HEK293T (cell line): Measurements from ENCODE around the gene JAZF1.

Experiments
- CTCF ChIA-PET: fragments of 350-600 bp; formaldehyde crosslinking; extraction: SDS; loops from one replicate; lab custom pipeline; 2021; ENCODE audit warnings: antibody characterized with exemption, inconsistent platforms; lab: Yijun Ruan, JAX
- POLR2A ChIA-PET: fragments of 350-600 bp; formaldehyde crosslinking; extraction: SDS; loops from one replicate; lab custom pipeline; 2020; ENCODE audit warnings: antibody characterized with exemption, inconsistent platforms; lab: Yijun Ruan, JAX
- DNase-seq: peaks from one replicate; pipeline ENCODE4 v3.0.0; 2012; ENCODE audit warnings: mixed read lengths; ENCODE audit errors: extremely low spot score
- ARNT ChIP-seq: fragments of 450-650 bp; IDR thresholded peaks from 2 replicates; pipeline ENCODE4 v1.6.1; 2017; ENCODE audit warnings: mild to moderate bottlenecking
- BHLHE40 ChIP-seq: fragments of 450-650 bp; IDR thresholded peaks from 2 replicates; pipeline ENCODE4 v1.6.1; 2016; ENCODE audit warnings: mild to moderate bottlenecking, moderate library complexity, borderline replicate concordance
- CTBP1 ChIP-seq: fragments of 450-650 bp; IDR thresholded peaks from 2 replicates; pipeline ENCODE4 v1.6.1; 2016; ENCODE audit warnings: borderline replicate concordance
- ELF4 ChIP-seq: fragments of 450-650 bp; IDR thresholded peaks from 2 replicates; pipeline ENCODE4 v1.6.1; 2017; ENCODE audit warnings: antibody characterized with exemption
- FOXA1 ChIP-seq: fragments of 450-650 bp; IDR thresholded peaks from 2 replicates; pipeline ENCODE4 v1.6.1; 2016; ENCODE audit warnings: mild to moderate bottlenecking
- FOXK2 ChIP-seq: fragments of 450-650 bp; IDR thresholded peaks from 2 replicates; pipeline ENCODE4 v1.6.1; 2016; ENCODE audit warnings: mild to moderate bottlenecking
- FOXM1 ChIP-seq: fragments of 450-650 bp; IDR thresholded peaks from 2 replicates; pipeline ENCODE4 v1.6.1; 2017; ENCODE audit warnings: mild to moderate bottlenecking, borderline replicate concordance
- HDGF ChIP-seq: fragments of 450-650 bp; IDR thresholded peaks from 2 replicates; pipeline ENCODE4 v1.6.1; 2017; ENCODE audit warnings: antibody characterized with exemption, borderline replicate concordance
- L3MBTL2 ChIP-seq: fragments of 450-650 bp; conservative IDR thresholded peaks from 2 replicates; pipeline ENCODE4 v1.6.1; 2016; ENCODE audit warnings: mild to moderate bottlenecking
- LEF1 ChIP-seq: fragments of 450-650 bp; IDR thresholded peaks from 2 replicates; pipeline ENCODE4 v1.6.1; 2017; ENCODE audit warnings: mild to moderate bottlenecking, borderline replicate concordance
- NFRKB ChIP-seq: fragments of 450-650 bp; IDR thresholded peaks from 2 replicates; pipeline ENCODE4 v1.6.1; 2016; ENCODE audit warnings: mild to moderate bottlenecking, moderate library complexity
- PKNOX1 ChIP-seq: fragments of 450-650 bp; IDR thresholded peaks from 2 replicates; pipeline ENCODE4 v1.6.1; 2016
- SP1 ChIP-seq: fragments of 450-650 bp; IDR thresholded peaks from 2 replicates; pipeline ENCODE4 v1.6.1; 2017
- SUZ12 ChIP-seq: fragments of 450-650 bp; IDR thresholded peaks from 2 replicates; pipeline ENCODE4 v1.6.1; 2016; ENCODE audit warnings: mild to moderate bottlenecking
- TARDBP ChIP-seq: fragments of 450-650 bp; IDR thresholded peaks from 2 replicates; pipeline ENCODE4 v1.6.1; 2016
- ZNF384 ChIP-seq: fragments of 450-650 bp; IDR thresholded peaks from 2 replicates; pipeline ENCODE4 v1.6.1; 2016

Gene JAZF1

GRCh38 chr7:27965650-27966049, 214.9 kb downstream of the JAZF1 start:
- POLR2A ChIA-PET = no interaction called here
- no peak for DNase-seq
- no peak for TF ChIP-seq TARDBP
- TF ChIP-seq FOXM1 = no peak
- TF ChIP-seq PKNOX1 = no peak
- TF ChIP-seq FOXA1 = no peak
- no peak for TF ChIP-seq ELF4
- TF ChIP-seq ARNT = no peak
- TF ChIP-seq BHLHE40 = no peak
- TF ChIP-seq HDGF = no peak
- no peak for TF ChIP-seq SP1
- TF ChIP-seq SUZ12 = no peak
- TF ChIP-seq FOXK2 = no peak
- TF ChIP-seq NFRKB = no peak
- TF ChIP-seq CTBP1 = no peak
- no peak for TF ChIP-seq LEF1
- no peak for TF ChIP-seq L3MBTL2
- no peak for TF ChIP-seq ZNF384
- CTCF ChIA-PET = no interaction called here

GRCh38 chr7:27964820-27965219, 215.8 kb downstream of the JAZF1 start:
- TF ChIP-seq TARDBP (no peak), NFRKB (no peak), BHLHE40 (no peak), LEF1 (no peak), SP1 (no peak), HDGF (no peak), ARNT (no peak), SUZ12 (no peak), ZNF384 (no peak), FOXA1 (no peak), FOXK2 (no peak), FOXM1 (no peak), PKNOX1 (no peak), CTBP1 (no peak), ELF4 (no peak), L3MBTL2 (no peak)
- ChIA-PET POLR2A (no interaction called here), CTCF (no interaction called here)
- no peak for DNase-seq

GRCh38 chr7:27963056-27963455, 217.5 kb downstream of the JAZF1 start:
- CTCF ChIA-PET = no interaction called here
- POLR2A ChIA-PET = no interaction called here
- no peak for DNase-seq
- TF ChIP-seq NFRKB = no peak
- no peak for TF ChIP-seq L3MBTL2
- no peak for TF ChIP-seq ARNT
- TF ChIP-seq FOXK2 = no peak
- TF ChIP-seq SUZ12 = no peak
- no peak for TF ChIP-seq ELF4
- no peak for TF ChIP-seq HDGF
- no peak for TF ChIP-seq CTBP1
- TF ChIP-seq PKNOX1 = no peak
- TF ChIP-seq TARDBP = no peak
- no peak for TF ChIP-seq LEF1
- TF ChIP-seq ZNF384 = no peak
- TF ChIP-seq BHLHE40 = no peak
- no peak for TF ChIP-seq FOXM1
- no peak for TF ChIP-seq FOXA1
- TF ChIP-seq SP1 = no peak

GRCh38 chr7:27962273-27962672, 218.3 kb downstream of the JAZF1 start:
- POLR2A ChIA-PET = no interaction called here
- no peak for DNase-seq
- CTCF ChIA-PET = no interaction called here
- TF ChIP-seq LEF1 = no peak
- no peak for TF ChIP-seq FOXA1
- TF ChIP-seq HDGF = no peak

GRCh38 chr7:27961255-27961654, 219.3 kb downstream of the JAZF1 start:
- CTCF ChIA-PET = no interaction called here
- no peak for DNase-seq
- TF ChIP-seq PKNOX1 = no peak
- TF ChIP-seq ELF4 = no peak
- TF ChIP-seq FOXK2 = no peak
- TF ChIP-seq L3MBTL2 = no peak
- TF ChIP-seq FOXA1 = no peak
- TF ChIP-seq HDGF = no peak
- no peak for TF ChIP-seq LEF1
- TF ChIP-seq FOXM1 = no peak
- no peak for TF ChIP-seq TARDBP
- no peak for TF ChIP-seq NFRKB
- TF ChIP-seq ARNT = no peak
- no peak for TF ChIP-seq SUZ12
- TF ChIP-seq BHLHE40 = no peak
- no peak for TF ChIP-seq CTBP1
- no peak for TF ChIP-seq SP1
- POLR2A ChIA-PET = no interaction called here

- ChIA-PET POLR2A (no interaction called here), CTCF (no interaction called here)
- no peak for DNase-seq
- no peak for TF ChIP-seq NFRKB
Observed at GRCh38 chr7:27960415-27960814, 220.2 kb downstream of the JAZF1 start.
